ENCODE results near the gene EPB41L3.

The EPB41L3 gene

DNA sequence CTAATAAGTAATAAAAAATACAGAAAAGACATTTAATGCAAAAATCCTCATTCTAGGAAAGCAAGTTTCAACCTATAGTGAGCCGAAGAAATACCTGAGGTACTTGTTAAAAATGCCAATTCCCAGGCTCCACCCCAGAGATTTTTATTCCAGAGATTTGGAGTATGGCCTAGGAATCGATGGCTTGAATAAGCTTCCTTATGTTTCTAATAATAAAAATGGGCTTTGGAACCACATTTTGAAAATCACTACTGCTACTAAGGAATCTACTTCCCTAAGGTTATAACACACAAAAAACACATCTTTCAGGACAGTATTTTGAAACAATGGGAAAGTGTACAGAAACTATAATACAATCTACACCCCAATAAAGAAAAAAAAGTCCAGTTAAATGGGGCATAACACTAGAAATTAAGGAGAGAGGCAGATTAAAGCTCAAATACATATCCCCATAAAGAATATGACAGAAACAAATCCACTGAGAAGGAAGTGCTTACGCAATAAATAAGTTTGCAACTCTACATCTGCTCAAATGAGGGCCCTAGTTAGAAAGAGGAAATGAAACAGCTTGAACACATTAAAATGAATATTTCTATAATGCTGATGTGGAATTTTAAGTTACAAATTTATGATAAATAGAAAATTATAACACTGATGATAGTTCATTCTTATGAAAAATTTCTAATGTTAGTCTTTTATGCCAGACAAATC lies 103.7 kb downstream of the EPB41L3 start (continued):
- TF ChIP-seq, protein P1, sequence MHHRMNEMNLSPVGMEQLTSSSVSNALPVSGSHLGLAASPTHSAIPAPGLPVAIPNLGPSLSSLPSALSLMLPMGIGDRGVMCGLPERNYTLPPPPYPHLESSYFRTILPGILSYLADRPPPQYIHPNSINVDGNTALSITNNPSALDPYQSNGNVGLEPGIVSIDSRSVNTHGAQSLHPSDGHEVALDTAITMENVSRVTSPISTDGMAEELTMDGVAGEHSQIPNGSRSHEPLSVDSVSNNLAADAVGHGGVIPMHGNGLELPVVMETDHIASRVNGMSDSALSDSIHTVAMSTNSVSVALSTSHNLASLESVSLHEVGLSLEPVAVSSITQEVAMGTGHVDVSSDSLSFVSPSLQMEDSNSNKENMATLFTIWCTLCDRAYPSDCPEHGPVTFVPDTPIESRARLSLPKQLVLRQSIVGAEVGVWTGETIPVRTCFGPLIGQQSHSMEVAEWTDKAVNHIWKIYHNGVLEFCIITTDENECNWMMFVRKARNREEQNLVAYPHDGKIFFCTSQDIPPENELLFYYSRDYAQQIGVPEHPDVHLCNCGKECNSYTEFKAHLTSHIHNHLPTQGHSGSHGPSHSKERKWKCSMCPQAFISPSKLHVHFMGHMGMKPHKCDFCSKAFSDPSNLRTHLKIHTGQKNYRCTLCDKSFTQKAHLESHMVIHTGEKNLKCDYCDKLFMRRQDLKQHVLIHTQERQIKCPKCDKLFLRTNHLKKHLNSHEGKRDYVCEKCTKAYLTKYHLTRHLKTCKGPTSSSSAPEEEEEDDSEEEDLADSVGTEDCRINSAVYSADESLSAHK (tag by site-specific recombination; IDR thresholded peaks at IDR 0.05): no peak

DNA sequence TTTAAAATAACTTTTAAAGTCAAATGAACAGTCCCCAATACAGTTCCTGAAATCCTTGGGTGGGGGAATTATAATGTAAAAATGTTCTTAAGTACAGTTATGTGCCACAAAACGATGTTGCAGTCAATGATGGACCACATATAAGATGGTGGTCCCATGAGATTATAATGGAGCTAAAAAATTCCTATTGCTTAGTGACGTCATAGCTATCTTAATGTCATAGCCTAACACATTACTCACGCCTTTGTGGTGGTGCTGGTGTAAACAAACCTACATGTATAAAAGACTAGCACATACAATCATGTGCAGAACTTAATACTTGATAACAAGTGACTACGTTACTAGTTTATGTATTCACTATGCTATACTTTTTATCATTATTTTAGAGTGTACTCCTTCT lies 109.4 kb downstream of the EPB41L3 start:
- no peak overlapping the region for H3K4me3 ChIP-seq (ENCODE audit: low read depth, low read length)
- no peak overlapping the region for H3K27ac ChIP-seq (ENCODE audit: extremely low read depth, low read depth, low read length)
- ChIA-PET POLR2A (no interaction called here), CTCF (no interaction called here)
- no peaks in the 10 kb centered on the region for H3K4me1 ChIP-seq (ENCODE audit: control insufficient read depth, insufficient read depth, low read length)
- TF ChIP-seq ZNF169 (tag by site-specific recombination; IDR thresholded peaks at IDR 0.05): no peak
- no peak for TF ChIP-seq ZNF404 (tag by site-specific recombination; IDR thresholded peaks at IDR 0.05)
- no peak for TF ChIP-seq ZNF843 (tag by site-specific recombination; IDR thresholded peaks at IDR 0.05)
- no peak for TF ChIP-seq ZNF558 (tag by site-specific recombination; IDR thresholded peaks at IDR 0.05)
- TF ChIP-seq, protein P2, sequence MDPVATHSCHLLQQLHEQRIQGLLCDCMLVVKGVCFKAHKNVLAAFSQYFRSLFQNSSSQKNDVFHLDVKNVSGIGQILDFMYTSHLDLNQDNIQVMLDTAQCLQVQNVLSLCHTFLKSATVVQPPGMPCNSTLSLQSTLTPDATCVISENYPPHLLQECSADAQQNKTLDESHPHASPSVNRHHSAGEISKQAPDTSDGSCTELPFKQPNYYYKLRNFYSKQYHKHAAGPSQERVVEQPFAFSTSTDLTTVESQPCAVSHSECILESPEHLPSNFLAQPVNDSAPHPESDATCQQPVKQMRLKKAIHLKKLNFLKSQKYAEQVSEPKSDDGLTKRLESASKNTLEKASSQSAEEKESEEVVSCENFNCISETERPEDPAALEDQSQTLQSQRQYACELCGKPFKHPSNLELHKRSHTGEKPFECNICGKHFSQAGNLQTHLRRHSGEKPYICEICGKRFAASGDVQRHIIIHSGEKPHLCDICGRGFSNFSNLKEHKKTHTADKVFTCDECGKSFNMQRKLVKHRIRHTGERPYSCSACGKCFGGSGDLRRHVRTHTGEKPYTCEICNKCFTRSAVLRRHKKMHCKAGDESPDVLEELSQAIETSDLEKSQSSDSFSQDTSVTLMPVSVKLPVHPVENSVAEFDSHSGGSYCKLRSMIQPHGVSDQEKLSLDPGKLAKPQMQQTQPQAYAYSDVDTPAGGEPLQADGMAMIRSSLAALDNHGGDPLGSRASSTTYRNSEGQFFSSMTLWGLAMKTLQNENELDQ (tag by site-specific recombination; IDR thresholded peaks at IDR 0.05; ENCODE audit: low read depth): no peak
- TF ChIP-seq ZNF629 (tag by site-specific recombination; IDR thresholded peaks at IDR 0.05): no peak
- no peak for TF ChIP-seq ZNF266 (tag by site-specific recombination; IDR thresholded peaks at IDR 0.05; ENCODE audit: low read depth)
- no peaks in the 10 kb centered on the region for H3K9me3 ChIP-seq (ENCODE audit: control insufficient read depth, insufficient read depth, low read depth, low read length)
- peaks cover 0 to 20% of the 10 kb centered on the region in 2 experiments; a peak in 1 of 3 replicates for H3K36me3 ChIP-seq (ENCODE audit: control insufficient read depth in 2 of 2, insufficient read depth in 1 of 2, low read length in 2 of 2)

DNA sequence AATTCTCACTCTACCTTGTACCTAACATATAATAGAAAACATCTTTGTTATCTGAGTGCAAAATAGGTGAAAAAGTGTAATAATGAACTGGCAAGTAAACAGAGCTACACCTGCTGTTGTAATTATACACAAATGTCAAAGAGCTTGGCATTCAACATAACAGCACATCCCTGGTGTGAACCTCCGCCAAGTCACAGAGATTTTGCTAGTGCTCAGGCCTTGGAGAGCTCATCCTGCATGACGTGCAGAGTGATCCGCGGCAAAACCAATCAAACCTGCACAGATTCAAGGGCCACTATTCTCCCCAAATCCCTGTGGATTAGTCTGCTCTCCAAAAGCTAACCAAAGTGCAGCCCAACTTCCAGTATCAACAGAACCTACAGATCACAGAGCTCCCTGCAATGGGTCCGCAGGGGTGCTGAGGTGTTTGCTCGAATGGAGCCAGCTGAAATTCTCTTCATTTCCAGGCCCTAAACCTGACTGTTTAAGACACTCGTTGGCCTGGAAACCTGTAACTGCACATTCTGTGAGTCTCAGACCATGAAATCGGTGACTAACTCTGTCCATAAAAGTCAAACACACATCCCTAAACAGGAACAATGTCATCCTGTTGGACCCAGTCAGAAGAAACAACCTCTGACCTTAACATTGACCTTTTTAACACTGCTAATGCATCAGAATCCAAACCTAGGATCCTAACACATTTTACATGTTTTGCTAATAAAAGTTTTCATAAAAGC lies 111.8 kb downstream of the EPB41L3 start:
- no peaks in the 10 kb centered on the region for H3K4me1 ChIP-seq (ENCODE audit: control insufficient read depth, insufficient read depth, low read length)
- H3K9me3 ChIP-seq (ENCODE audit: control insufficient read depth, insufficient read depth, low read depth, low read length): no peaks in the 10 kb centered on the region
- CTCF ChIA-PET: interaction anchor here (0.6 to 1.9 kb wide), 4 partner anchors 9 to 1055 kb away, joined by 3 to 5 read pairs (median 4); no protein-coding TSS in a partner anchor
- POLR2A ChIA-PET: no interaction called here
- H3K36me3 ChIP-seq (ENCODE audit: control insufficient read depth in 2 of 2, insufficient read depth in 1 of 2, low read length in 2 of 2): peaks cover 0 to 18% of the 10 kb centered on the region in 2 experiments; a peak in 1 of 3 replicates
- no peak overlapping the region for H3K4me3 ChIP-seq (ENCODE audit: low read depth, low read length)
- no peak overlapping the region for H3K27ac ChIP-seq (ENCODE audit: extremely low read depth, low read depth, low read length)
- no peak for TF ChIP-seq OVOL3 (tag by site-specific recombination; IDR thresholded peaks at IDR 0.05)
- TF ChIP-seq, protein P3, sequence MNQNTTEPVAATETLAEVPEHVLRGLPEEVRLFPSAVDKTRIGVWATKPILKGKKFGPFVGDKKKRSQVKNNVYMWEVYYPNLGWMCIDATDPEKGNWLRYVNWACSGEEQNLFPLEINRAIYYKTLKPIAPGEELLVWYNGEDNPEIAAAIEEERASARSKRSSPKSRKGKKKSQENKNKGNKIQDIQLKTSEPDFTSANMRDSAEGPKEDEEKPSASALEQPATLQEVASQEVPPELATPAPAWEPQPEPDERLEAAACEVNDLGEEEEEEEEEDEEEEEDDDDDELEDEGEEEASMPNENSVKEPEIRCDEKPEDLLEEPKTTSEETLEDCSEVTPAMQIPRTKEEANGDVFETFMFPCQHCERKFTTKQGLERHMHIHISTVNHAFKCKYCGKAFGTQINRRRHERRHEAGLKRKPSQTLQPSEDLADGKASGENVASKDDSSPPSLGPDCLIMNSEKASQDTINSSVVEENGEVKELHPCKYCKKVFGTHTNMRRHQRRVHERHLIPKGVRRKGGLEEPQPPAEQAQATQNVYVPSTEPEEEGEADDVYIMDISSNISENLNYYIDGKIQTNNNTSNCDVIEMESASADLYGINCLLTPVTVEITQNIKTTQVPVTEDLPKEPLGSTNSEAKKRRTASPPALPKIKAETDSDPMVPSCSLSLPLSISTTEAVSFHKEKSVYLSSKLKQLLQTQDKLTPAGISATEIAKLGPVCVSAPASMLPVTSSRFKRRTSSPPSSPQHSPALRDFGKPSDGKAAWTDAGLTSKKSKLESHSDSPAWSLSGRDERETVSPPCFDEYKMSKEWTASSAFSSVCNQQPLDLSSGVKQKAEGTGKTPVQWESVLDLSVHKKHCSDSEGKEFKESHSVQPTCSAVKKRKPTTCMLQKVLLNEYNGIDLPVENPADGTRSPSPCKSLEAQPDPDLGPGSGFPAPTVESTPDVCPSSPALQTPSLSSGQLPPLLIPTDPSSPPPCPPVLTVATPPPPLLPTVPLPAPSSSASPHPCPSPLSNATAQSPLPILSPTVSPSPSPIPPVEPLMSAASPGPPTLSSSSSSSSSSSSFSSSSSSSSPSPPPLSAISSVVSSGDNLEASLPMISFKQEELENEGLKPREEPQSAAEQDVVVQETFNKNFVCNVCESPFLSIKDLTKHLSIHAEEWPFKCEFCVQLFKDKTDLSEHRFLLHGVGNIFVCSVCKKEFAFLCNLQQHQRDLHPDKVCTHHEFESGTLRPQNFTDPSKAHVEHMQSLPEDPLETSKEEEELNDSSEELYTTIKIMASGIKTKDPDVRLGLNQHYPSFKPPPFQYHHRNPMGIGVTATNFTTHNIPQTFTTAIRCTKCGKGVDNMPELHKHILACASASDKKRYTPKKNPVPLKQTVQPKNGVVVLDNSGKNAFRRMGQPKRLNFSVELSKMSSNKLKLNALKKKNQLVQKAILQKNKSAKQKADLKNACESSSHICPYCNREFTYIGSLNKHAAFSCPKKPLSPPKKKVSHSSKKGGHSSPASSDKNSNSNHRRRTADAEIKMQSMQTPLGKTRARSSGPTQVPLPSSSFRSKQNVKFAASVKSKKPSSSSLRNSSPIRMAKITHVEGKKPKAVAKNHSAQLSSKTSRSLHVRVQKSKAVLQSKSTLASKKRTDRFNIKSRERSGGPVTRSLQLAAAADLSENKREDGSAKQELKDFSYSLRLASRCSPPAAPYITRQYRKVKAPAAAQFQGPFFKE (tag by site-specific recombination; IDR thresholded peaks at IDR 0.05; ENCODE audit: borderline replicate concordance): no peak
- TF ChIP-seq ZNF610 (tag by site-specific recombination; IDR thresholded peaks at IDR 0.05; ENCODE audit: borderline replicate concordance): no peak
- no peak for TF ChIP-seq ZNF132 (tag by site-specific recombination; IDR thresholded peaks at IDR 0.05; ENCODE audit: borderline replicate concordance)
- no peak for TF ChIP-seq ZNF16 (tag by site-specific recombination; IDR thresholded peaks at IDR 0.05; ENCODE audit: low read depth)
- no peak for TF ChIP-seq ZNF544 (tag by site-specific recombination; IDR thresholded peaks at IDR 0.05)
- TF ChIP-seq ZNF341 (tag by site-specific recombination; IDR thresholded peaks at IDR 0.05; ENCODE audit: low read depth): no peak
- TF ChIP-seq, protein P4, sequence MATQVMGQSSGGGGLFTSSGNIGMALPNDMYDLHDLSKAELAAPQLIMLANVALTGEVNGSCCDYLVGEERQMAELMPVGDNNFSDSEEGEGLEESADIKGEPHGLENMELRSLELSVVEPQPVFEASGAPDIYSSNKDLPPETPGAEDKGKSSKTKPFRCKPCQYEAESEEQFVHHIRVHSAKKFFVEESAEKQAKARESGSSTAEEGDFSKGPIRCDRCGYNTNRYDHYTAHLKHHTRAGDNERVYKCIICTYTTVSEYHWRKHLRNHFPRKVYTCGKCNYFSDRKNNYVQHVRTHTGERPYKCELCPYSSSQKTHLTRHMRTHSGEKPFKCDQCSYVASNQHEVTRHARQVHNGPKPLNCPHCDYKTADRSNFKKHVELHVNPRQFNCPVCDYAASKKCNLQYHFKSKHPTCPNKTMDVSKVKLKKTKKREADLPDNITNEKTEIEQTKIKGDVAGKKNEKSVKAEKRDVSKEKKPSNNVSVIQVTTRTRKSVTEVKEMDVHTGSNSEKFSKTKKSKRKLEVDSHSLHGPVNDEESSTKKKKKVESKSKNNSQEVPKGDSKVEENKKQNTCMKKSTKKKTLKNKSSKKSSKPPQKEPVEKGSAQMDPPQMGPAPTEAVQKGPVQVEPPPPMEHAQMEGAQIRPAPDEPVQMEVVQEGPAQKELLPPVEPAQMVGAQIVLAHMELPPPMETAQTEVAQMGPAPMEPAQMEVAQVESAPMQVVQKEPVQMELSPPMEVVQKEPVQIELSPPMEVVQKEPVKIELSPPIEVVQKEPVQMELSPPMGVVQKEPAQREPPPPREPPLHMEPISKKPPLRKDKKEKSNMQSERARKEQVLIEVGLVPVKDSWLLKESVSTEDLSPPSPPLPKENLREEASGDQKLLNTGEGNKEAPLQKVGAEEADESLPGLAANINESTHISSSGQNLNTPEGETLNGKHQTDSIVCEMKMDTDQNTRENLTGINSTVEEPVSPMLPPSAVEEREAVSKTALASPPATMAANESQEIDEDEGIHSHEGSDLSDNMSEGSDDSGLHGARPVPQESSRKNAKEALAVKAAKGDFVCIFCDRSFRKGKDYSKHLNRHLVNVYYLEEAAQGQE (tag by site-specific recombination; IDR thresholded peaks at IDR 0.05): no peak
